Measurements from ENCODE around the gene PIP5K1C.
"Not testable (repeated sequence)": the region's sequence is repeated elsewhere in the genome, so short reads cannot be mapped to it uniquely, and the experiment has no call there.

Gene PIP5K1C

DNA sequence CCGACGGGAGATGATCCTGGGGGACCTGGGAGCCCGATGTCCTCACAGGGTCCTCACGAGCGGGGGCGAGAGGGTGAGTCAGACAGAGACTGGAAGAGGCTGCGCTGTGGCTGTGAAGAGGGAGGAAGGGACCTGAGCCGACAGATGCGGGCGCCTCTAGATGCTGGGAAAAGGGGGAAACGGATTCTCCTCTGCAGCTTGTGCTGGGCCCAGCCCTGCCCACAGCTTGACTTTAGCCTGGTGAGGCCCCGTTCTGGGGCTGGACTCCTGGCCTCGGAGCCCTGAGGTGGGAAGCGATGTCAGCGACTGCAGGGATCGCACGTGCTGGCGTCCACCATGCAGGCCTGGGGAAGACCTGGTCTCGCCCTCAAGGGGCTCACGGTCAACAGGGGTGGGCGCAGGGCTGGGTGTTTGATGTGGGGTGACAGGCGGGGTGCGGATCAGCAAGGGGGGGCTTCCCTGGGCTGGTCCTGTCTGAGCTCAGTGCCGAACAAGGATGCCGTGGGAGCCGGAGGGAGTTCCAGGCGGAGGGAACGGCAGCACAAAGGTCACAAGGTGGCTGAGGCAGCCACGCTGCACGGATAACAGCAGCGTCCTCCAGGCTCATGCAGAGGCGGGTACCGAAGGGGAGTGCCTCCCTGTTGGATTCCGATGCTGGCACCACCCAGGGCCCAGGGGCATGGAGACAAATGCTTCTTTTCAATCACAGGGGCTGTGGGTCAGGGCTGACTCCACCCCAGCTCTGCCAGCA is 31.8 kb downstream of the PIP5K1C start:
- H3K27ac ChIP-seq: no peak overlapping the region

DNA sequence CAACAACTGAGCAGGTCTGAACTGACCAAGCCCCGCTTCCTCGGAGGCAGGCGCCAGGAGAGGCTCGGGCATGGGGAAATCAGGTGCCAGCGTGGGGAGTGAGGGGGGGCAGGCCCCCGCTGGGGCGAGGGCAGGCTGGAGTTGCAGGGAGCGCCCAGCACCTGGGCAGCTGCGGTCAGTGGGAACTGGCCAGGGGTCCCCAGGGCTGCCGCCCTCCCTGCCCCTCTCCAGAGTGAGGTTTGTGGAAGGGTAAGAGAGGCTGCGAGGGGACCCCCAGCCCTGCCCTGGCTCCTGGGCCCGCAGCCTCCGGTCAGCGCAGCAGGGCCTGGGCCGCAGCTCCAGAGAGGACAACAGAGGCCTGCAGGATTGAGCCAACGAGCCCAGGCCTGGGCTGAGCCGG is 32.5 kb downstream of the PIP5K1C start:
- TF ChIP-seq, protein P1, sequence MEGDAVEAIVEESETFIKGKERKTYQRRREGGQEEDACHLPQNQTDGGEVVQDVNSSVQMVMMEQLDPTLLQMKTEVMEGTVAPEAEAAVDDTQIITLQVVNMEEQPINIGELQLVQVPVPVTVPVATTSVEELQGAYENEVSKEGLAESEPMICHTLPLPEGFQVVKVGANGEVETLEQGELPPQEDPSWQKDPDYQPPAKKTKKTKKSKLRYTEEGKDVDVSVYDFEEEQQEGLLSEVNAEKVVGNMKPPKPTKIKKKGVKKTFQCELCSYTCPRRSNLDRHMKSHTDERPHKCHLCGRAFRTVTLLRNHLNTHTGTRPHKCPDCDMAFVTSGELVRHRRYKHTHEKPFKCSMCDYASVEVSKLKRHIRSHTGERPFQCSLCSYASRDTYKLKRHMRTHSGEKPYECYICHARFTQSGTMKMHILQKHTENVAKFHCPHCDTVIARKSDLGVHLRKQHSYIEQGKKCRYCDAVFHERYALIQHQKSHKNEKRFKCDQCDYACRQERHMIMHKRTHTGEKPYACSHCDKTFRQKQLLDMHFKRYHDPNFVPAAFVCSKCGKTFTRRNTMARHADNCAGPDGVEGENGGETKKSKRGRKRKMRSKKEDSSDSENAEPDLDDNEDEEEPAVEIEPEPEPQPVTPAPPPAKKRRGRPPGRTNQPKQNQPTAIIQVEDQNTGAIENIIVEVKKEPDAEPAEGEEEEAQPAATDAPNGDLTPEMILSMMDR (IDR thresholded peaks at IDR 0.05): no peak
- no peak for TF ChIP-seq ZFX (IDR thresholded peaks at IDR 0.05; ENCODE audit: borderline replicate concordance)
- H3K27ac ChIP-seq: no peak overlapping the region

More for the DNA sequence above, 31.8 kb downstream of the PIP5K1C start:
- no peak for TF ChIP-seq ZFX (IDR thresholded peaks at IDR 0.05; ENCODE audit: borderline replicate concordance)
- TF ChIP-seq, protein P1 (IDR thresholded peaks at IDR 0.05): no peak

DNA sequence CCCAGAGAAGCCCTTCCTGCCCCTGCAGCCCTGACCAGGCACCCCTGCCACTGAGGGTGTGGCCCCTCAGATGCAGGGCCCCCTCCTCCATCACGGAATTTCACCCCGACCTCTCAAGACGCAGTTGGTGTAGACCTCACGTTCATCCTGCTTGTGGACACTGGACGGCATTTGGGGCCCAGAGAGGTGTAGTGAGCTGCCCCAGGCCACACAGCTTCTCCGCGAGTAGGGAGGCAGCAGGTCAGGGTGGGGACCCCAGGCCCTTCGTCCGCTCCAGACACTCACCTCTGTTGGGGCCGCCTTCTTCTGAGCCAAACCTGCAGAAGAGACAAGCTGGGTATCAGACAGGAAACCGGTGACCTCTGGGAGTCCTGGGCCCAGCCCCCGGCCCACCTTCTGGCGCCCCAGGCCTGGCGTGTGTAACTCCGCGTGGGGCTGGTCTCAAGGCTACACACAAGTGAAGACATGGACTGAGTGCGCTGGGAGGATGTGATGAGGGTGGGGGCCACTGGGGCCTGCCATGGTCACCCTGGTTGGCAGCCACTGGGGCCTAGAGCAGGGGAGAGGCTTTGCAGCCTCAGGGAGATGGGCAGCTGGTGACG is 33.1 kb downstream of the PIP5K1C start:
- TF ChIP-seq, protein P1 (IDR thresholded peaks at IDR 0.05): no peak
- no peak for TF ChIP-seq ZFX (IDR thresholded peaks at IDR 0.05; ENCODE audit: borderline replicate concordance)
- H3K27ac ChIP-seq: no peak overlapping the region

- not testable (repeated sequence) for H3K27ac ChIP-seq
Observed at GRCh38 chr19:3666545-3666856, 33.8 kb downstream of the PIP5K1C start.

GRCh38 chr19:3665681-3666544 is 34.4 kb downstream of the PIP5K1C start:
- TF ChIP-seq ZFX (IDR thresholded peaks at IDR 0.05; ENCODE audit: borderline replicate concordance): no peak
- TF ChIP-seq, protein P1 (IDR thresholded peaks at IDR 0.05): peak; percentile 96
- H3K27ac ChIP-seq: no peak overlapping the region

DNA sequence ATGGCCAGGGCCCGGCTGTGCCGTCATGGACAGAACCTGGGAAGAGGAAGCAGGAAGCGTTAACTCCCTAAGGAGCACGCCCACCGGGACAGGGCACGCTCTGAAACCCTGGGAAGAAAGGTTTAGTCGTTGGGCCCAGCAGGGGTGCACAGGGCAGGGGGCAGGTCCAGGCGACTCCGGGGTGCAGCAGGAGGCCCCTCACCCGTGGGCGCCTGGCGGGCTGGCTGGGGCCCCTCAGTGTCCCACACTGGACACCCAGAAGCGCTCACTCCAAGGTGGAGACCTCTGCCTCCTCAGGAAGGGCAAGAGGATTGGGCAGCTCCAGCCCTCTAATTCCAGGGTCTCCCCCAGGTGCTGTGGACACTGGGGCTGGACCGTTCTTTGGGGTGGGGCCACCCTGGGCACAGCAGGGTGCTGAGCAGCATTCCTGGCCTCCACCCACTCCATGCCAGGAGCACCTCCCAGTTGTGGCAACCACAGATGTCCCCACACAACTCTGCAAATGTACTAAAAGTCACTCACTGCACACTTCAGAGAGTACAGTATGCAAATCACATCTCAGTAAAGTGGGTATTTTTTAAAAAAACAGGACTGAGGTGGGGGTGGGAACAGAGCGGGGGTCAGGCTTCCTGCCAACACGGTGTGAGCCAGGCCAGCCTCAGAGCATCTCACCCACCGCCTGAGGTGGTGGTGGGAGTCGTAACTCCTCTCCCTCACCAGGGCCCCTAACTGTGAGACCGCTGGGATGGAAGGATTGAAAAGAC is 35.2 kb downstream of the PIP5K1C start:
- TF ChIP-seq ZFX (IDR thresholded peaks at IDR 0.05; ENCODE audit: borderline replicate concordance): no peak
- TF ChIP-seq, protein P1 (IDR thresholded peaks at IDR 0.05): no peak
- H3K27ac ChIP-seq: no peak overlapping the region

DNA sequence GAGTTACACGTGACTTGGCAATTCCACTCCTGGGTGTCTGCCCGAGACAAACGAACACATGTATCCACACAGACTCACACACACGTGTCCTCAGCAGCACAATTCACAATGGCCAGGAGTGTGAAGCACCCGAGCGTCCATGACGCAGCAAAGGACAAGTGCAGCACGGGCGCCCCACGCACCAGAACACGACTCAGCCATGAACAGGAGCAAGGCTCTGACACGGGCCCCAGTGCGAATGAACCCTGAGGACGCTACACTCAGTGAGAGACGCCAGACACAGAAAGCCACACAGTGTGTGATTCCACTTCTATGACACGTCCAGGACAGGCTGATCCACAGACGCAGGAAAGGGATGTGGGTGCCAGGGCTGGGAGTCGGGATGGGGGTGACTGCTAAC is 36.4 kb downstream of the PIP5K1C start:
- no peak overlapping the region for H3K27ac ChIP-seq
- TF ChIP-seq, protein P1 (IDR thresholded peaks at IDR 0.05): no peak

Data from 22Rv1 (cell line).